GM13976 (cell line): ENCODE results near the gene VARS1.
A peak's percentile ranks its signal among the peaks of the same experiment; 100 is the strongest.
"Not testable (repeated sequence)": the region's sequence is repeated elsewhere in the genome, so short reads cannot be mapped to it uniquely, and the experiment has no call there.

Experiments
- DNase-seq: peaks from one replicate; pipeline ENCODE4 v3.0.0; 2012; ENCODE audit warnings: low spot score
- CTCF ChIP-seq: IDR thresholded peaks from 2 replicates; pipeline ENCODE4 v1.5.1; 2012; ENCODE audit warnings: borderline replicate concordance, mild to moderate bottlenecking; ENCODE audit not compliant: insufficient read depth; ENCODE audit errors: extremely low read depth, missing control alignments, control extremely low read depth
- in situ Hi-C: fragments of 300-500 bp; cut with MboI; formaldehyde crosslinking; loops from one replicate; pipeline ENCODE4 v1.12.0; 2022; ENCODE audit warnings: low sequenced_read_pairs, mixed read lengths, inconsistent platforms; ENCODE audit not compliant: unreplicated experiment

Gene VARS1

GRCh38 chr6:31813465-31813849, 17.9 kb upstream of the VARS1 start:
- TF ChIP-seq CTCF: no peak
- in situ Hi-C loops: no loop called here
- DNase-seq: no peak

- DNase-seq: no peak
- in situ Hi-C loops: no loop called here
- no peak for TF ChIP-seq CTCF
Observed at GRCh38 chr6:31811645-31812044, 16.1 kb upstream of the VARS1 start.

- DNase-seq, in situ Hi-C loops: not testable (repeated sequence)
Observed at GRCh38 chr6:31808599-31808998, 13.0 kb upstream of the VARS1 start.

- in situ Hi-C loops: no loop called here
- TF ChIP-seq CTCF: no peak
- peak; percentile 100 for DNase-seq
Observed at GRCh38 chr6:31806470-31807272, 11.1 kb upstream of the VARS1 start, which contains the start of gene LSM2. LSM2 (minus strand) TSS chr6:31806966; CDS start chr6:31806757, 209 bp downstream.

- in situ Hi-C loops: no loop called here
- DNase-seq: peak; percentile 39
- TF ChIP-seq CTCF: no peak
Observed at GRCh38 chr6:31805939-31806469, 10.5 kb upstream of the VARS1 start.

GRCh38 chr6:31801031-31801927, 5.7 kb upstream of the VARS1 start:
- in situ Hi-C loops, DNase-seq: not testable (repeated sequence)

GRCh38 chr6:31799781-31800180, 4.2 kb upstream of the VARS1 start:
- in situ Hi-C loops: no loop called here
- no peak for TF ChIP-seq CTCF
- no peak for DNase-seq
